WERI-Rb-1 (cell line): ENCODE measurements around the gene ATG3.
"Not testable (repeated sequence)": the region's sequence is repeated elsewhere in the genome, so short reads cannot be mapped to it uniquely, and the experiment has no call there.

ENCODE experiments used
- DNase-seq: peaks from one replicate; pipeline ENCODE4 v3.0.0-alpha.2; 2020
- H3K27ac ChIP-seq: fragments of 250-450 bp; sonication (Bioruptor Pico); 2 replicates; pipeline ENCODE4 v1.5.1; 2020; ENCODE audit warnings: mild to moderate bottlenecking, moderate library complexity
- H3K27me3 ChIP-seq: fragments of 250-450 bp; sonication (Bioruptor Pico); 2 replicates; pipeline ENCODE4 v1.5.1; 2021; ENCODE audit warnings: mild to moderate bottlenecking, low read depth, moderate library complexity; ENCODE audit not compliant: insufficient read depth, severe bottlenecking
- H3K36me3 ChIP-seq: fragments of 250-450 bp; sonication (Bioruptor Pico); 2 replicates; pipeline ENCODE4 v1.5.1; 2020; ENCODE audit warnings: mild to moderate bottlenecking, moderate library complexity
- H3K4me3 ChIP-seq: 2 replicates; pipeline ENCODE4 v1.5.1; 2011; ENCODE audit warnings: low read depth, mild to moderate bottlenecking, control low read depth, low read length
- H3K9me3 ChIP-seq: fragments of 250-450 bp; sonication (Bioruptor Pico); 2 replicates; pipeline ENCODE4 v1.5.1; 2021; ENCODE audit warnings: mild to moderate bottlenecking, moderate library complexity; ENCODE audit not compliant: severe bottlenecking
- CTCF ChIP-seq: IDR thresholded peaks from 2 replicates; pipeline ENCODE4 v1.5.1; 2011; ENCODE audit warnings: low read depth, mild to moderate bottlenecking, control low read depth, inconsistent platforms, low read length

ATG3 gene

GRCh38 chr3:112539825-112540650 lies 21.7 kb downstream of the ATG3 start:
- Histone ChIP-seq H3K36me3 (peaks cover 26% of the 10 kb centered on the region), H3K27ac (no peak overlapping the region), H3K4me3 (no peak overlapping the region), H3K9me3 (no peaks in the 10 kb centered on the region), H3K27me3 (no peaks in the 10 kb centered on the region)
- TF ChIP-seq CTCF, result no peak
- no peak for DNase-seq

DNA sequence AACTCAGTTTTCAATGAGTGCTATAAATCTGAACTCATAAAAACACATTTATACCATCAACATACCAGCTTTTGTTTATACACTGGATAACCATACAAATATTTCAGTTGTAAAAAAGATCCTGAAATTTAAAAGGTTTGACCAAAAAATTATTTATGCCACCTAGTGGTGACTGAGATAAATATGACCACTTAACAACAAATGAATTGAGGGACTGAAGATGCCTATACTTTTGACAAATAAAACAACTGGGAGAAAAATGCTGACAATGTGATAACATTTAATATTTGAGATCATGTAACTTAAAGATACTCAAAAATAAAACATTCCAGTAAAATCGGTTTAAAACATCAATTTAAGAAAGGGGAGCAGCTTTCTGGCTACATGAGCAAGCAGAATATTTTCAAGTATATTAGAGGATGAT lies 30.4 kb downstream of the ATG3 start:
- Histone ChIP-seq H3K4me3 (no peak overlapping the region), H3K27ac (no peak overlapping the region), H3K36me3 (peaks cover 17% of the 10 kb centered on the region), H3K9me3 (no peaks in the 10 kb centered on the region), H3K27me3 (no peaks in the 10 kb centered on the region)
- DNase-seq, result no peak
- no peak for TF ChIP-seq CTCF

DNA sequence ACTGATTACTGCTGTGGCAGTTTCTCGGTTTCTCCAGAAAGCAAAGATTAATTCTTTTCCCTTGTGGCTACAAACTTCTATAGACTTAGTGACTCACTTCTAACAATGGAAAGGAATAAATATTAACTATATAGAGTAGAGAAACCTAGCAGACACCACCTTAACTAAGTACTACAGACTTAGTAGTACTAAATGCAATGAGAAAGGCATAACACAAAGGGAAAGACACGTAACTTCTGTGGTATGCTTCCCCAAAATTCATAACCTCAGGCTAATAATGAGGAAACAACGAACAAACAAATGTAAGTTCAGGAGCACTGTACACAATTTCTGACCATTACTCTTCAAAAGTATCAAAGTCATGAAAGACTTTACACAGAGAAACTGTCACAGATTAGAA lies 31.2 kb downstream of the ATG3 start:
- H3K36me3 ChIP-seq, result peaks cover 13% of the 10 kb centered on the region
- TF ChIP-seq CTCF, result no peak
- no peak for DNase-seq
- no peak overlapping the region for H3K27ac ChIP-seq
- no peaks in the 10 kb centered on the region for H3K9me3 ChIP-seq
- H3K4me3 ChIP-seq, result no peak overlapping the region
- no peaks in the 10 kb centered on the region for H3K27me3 ChIP-seq

GRCh38 chr3:112524127-112524526 lies 37.6 kb downstream of the ATG3 start:
- not testable (repeated sequence) for H3K27ac ChIP-seq, H3K36me3 ChIP-seq, DNase-seq, H3K9me3 ChIP-seq, H3K4me3 ChIP-seq, H3K27me3 ChIP-seq

- H3K36me3 ChIP-seq, result no peaks in the 10 kb centered on the region
- DNase-seq, result peak; percentile 29
- no peak overlapping the region for H3K4me3 ChIP-seq
- H3K27ac ChIP-seq, result no peak overlapping the region
- H3K9me3 ChIP-seq, result no peaks in the 10 kb centered on the region
- peak; percentile 47 for TF ChIP-seq CTCF
- no peaks in the 10 kb centered on the region for H3K27me3 ChIP-seq
These were observed 42.2 kb downstream of the ATG3 start for GRCh38 chr3:112519424-112520001.

- not testable (repeated sequence) for H3K27me3 ChIP-seq, H3K9me3 ChIP-seq, H3K36me3 ChIP-seq, H3K4me3 ChIP-seq, DNase-seq, H3K27ac ChIP-seq
These were observed 42.8 kb downstream of the ATG3 start for GRCh38 chr3:112518970-112519369.
